NCI-H1092 (cell line): Measurements from ENCODE around the gene ADSL.

Source experiments
- DNase-seq: peaks from one replicate; lab custom pipeline; 2025; lab: John Stamatoyannopoulos, UW

Gene ADSL

DNA sequence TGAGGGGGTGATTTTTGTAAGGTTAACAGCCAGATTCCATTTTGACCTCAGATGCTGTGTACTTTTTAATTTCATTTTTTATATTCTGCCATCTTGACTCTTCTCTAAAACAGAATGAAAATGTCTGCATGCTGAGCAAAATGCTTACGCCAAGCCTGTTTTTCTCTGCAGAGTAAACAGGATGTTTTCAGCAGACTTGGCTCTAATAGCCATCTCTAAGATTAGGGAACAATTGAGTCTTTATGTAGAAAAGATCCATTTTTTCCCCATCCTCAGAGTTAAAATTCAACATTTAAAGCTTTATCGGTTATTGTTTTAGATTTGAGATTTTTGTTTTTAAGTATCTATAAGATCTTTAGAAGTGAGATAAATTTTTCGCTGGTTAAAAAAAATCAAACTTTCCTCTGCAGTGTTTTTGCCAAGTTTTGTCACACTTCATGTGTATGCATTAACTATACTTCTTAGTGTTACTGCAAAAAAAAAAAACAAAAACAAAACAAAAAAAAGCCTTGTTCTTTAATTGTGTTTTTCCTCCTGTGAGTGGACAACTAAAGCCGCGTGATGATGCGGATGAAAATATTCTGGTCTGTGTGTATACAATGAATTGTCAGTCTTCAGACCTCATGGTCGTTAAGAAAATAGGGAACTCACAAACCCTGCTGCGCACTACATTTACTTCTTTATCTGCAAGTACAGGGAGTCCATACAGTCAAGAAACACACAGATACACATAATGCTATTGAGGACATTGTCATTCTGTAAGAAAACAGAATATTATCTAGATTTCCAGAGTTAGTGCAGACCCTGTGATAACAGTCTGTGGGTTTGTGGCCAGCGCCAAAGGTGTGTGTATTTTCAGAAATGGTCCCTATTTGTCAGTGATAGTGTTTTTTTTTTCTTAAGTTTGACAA is 17.5 kb upstream of the ADSL start:
- DNase-seq = no peak

DNA sequence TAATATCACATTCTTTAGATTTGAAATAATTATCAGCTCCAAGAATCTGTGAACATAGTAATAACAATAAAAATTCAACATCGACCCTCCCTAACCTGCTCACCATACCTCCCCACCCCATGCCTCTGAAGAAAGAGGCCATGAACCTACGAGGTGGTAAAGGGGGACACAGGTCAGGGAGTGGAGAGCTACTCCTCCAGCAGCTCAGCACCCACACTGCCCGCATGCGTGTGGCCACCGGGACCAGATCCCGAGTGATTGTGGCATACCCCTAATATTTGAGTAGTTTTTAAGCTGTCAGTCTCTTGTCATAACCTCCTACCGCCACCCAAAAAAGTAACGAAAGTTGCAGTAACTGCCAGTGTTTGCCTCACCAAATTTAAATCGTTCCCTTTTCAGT is 16.8 kb upstream of the ADSL start:
- no peak for DNase-seq

DNA sequence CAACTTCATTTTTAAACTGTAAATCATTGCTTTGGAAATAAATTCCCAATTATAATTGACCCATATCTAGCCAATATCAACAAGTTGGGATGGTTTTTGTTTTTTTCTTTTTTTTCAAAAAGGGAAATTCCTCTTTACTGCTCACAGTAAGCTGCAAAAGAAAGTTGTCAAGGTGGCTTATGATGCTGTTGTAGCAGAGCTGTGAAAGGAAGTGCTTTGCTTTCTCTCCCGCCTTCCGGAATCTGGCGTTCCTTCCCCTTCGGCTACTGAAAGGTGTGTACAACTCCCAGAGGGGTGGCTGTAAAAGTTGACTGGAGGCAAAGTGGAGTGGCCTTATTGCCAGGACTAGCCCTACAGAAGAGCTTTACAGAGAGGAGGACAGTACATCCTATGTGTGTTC is 16.2 kb upstream of the ADSL start:
- no peak for DNase-seq

DNA sequence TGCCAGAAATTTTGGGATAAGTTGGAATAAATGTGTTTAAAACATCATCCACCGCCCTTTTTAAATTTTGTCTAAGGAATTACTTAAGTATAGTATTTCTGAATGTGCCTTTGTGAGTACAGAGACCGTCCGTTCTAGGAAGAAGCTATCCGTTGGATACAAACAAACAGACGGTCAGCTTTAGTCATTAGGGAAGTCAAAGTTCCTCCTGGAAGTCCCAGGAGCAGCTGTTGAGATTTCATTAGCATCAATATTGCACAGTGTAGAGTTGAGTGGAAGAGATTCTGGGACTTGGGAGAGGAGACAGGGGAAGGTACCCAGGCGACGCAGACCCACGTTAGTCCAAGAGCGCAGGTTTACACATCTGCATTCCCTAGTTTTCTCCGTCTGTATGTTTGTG is 15.7 kb upstream of the ADSL start:
- DNase-seq = no peak

DNA sequence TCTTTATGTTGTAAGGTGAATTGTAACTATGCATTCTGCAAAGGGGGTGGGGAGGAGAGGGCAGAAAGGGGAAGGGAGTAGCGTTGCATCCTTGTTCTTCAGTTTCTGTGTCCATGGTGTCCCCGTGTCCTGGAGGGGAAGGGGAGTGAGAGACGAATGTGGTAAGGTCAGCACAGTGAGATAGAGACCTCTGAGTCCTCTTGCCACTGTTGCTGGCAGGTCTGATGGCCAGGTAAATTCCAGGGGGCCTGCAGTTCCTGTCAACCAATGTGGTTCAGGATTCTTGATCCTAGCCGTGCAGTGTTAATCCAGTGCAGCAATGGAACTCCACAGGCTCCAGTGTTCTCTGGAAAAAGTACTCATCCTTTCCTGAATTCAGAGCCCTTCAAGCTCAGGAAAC is 14.6 kb upstream of the ADSL start:
- no peak for DNase-seq

DNA sequence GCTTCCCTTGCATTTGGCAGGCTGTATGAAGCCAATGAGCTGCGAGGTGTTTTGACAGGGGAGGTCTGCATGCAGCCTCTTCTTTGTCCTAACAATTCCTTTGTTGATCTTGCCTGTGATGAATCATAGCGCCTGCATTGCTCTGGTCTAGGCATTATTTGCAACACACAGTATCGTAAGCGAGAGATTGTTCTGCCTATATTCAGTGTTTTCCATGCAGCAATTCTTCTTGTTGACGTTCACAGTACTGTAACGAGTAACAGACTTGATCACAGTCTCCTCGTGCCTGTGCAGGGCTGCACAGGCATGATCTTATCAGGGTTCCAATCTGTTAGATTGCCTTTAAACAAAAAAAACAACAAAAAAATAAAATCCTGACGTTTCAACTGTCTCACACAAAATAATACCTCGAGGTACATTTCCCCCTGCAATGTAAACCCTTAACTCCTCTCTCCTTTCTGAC is 13.9 kb upstream of the ADSL start:
- no peak for DNase-seq

DNA sequence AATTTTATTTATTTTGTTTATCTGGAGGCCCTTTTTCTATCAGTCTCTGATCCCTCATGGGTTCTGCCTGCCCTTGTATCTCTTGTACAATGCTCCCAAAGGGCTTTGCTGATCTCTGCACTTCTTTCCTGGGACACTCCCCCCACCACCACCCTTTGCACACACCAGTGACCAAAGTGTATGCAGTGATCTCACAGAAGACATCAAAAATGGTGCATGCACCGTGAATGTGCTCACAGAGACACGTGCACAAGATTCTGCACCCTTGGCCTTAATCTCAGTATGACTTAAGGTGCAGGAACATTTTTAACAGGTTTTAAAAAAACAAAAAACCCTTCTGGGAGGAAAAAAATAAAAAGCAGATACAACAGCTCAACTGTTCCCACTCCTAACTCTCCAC is 12.2 kb upstream of the ADSL start:
- DNase-seq = no peak

DNA sequence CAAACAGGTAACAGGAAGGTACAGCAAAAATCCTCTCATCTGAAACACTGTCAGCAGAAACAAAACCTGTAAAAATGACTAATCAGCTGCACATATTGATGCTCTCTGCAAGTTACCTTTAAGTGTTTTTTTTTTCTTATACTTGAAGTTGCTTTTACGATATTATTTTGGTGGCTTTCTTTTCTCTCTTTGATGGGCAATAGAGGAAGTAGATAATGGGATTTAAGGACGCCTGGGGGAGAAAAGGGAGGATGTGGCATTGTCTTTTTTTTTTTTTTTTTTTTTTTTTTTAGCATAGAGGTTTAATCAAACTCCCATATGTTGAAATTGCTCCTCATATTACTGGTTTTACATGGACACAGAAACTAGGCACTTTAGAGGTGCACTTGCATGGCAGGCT is 11.4 kb upstream of the ADSL start:
- DNase-seq = no peak

DNA sequence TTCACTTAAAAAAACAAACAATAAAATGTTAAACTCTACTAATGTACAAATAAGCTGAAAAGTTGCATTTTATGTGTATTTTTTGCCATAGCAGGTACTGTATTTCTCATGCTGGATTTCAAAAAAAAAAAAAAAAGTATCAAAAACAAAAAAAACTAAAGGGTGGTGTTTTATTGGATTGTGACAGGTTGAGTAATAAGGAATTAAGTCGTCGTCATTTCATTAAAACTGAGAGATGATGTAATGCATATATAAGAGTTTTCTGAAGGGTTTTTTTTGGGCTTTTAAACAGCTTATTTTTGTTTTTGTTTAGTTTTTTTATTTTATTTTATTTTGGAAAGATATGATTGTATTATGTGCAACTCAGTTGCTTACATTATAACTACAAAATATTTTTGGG is 10.9 kb upstream of the ADSL start:
- no peak for DNase-seq

DNA sequence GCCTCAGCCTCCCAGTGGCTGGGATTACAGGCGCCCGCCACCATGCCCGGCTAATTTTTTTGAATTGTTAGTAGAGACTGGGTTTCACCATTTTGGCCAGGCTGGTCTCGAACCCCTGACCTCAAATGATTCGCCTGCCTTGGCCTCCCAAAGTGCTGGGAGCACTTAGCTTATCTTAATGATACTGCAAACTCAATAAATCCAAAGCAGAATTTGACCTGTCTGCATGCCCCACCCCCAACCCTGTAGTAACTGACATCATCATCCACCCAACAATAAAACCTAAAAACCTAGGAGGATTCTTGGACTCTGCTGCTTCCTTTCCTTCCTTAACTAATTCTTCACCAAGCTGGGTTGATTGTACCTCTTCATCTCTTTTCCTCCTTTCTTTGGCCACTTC is 6.3 kb upstream of the ADSL start:
- DNase-seq = no peak

DNA sequence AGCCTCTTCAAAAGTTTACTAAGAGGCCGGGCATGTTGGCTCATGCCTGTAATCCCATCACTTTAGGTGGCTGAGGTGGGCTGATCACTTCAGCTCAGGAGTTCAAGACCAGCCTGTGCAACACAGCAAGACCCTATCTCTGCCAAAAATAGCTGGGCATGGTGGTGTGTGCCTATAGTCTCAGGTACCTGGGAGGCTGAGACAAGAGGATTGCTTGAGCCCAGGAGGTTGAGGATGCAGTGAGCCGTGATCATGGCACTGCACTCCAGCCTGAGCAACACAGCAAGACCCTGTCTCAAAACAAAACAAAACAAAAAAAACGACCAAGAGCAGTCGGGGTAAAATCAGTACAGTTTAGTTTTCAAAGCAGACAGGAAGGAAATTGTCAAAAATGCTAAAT is 4.7 kb upstream of the ADSL start:
- no peak for DNase-seq

DNA sequence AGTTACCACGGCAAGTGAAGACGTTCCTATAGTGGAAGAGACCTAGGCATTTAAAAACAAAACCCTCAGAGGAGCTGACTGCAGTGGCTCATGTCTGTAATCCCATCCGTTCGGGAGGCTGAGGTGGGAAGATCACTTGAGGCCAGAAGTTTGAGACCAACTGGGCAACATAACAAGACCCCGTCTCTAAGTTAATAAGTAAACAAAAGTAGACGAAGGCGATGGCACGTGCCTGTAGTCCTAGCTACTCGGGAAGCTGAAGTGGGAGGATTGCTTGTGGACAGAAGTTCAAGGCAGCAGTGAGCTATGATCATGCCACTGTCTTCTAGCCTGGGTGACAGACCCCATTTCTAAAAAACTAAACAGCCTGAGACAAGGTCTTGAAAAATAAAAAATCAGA is 3.8 kb upstream of the ADSL start:
- DNase-seq = no peak

DNA sequence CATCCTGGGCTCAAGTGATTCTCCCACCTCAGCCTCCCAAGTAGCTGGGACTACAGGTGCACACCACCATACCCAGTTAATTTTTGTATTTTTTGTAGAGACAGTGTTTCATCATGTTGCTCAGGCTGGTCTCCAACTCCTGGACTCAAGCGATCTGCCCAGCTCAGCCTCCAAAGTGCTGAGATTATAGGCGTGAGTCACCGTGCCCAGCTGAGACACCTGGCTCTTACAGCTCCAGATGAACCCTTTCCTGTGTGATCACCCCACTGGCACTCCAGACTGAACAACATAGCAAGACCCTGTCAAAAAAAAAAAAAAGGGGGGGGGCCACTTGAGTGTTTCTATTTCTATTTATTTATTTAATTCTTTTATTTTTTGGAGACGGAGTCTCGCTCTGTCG is 1.0 kb upstream of the ADSL start:
- DNase-seq = no peak

DNA sequence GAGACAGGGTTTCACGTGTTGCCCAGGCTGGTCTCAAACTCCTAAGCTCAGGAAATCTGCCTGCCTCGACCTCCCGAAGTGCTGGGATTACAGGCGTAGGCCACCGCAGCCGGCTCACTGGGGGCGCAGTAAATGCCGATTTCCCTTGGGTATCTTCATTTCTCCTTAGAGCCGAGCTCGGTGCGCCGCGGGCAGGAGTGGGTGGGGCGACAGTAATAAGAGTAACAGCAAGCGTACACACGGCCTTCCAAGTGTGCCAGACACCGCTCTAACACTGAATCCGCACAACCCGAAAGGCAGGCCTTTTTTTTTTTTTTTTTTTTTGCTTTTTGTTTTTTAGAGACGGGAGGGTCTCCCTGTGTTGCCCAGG is 500 bp upstream of the ADSL start:
- DNase-seq = peak; percentile 39

DNA sequence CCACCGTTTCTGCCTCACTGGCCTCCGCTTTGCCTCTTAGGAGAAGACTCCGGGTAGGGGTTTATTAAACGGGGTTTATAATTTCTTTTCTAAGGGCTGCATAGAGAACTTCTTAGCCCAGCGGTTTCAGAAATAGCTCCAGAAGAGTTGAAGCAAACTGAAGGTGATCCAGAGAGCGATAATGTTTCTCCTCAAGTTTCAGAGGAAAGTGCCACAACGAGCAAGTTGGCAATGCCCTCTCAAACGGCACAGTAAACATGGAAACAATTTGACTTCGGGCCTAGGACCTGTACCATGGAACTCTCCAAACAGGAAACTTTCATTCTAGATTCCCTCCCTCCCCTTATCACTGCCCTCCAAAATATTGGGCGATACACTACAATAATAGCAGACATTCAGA is 1.0 kb downstream of the ADSL start:
- no peak for DNase-seq

DNA sequence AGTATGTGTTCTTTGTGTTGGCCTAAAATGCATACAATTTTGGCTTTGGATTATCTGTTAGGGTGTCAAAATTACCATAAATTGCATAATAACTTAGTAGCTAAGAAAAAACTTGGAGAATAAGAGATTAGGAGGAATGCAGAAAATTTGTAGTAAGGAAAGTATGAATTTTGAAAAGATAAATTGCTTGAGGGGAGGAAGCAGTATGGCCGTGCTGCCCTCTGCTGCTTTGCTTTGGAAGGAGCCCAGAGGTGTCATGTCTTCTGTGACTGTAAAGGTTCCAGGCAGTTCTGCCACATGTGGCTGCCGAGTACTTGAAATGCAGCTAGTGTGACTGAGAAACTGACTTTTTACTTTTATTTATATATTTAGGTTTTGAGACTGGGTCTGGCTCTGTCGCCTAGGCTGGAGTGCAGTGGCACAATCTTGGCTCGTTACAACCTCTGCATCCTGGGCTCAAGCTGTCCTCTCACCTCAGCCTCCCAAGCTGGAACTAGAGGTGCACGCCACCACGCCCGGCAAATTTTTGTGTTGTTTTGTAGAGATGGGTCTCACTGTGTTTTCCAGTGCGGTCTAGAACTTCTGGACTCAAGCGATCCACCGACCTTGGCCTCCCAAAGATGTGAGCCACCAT is 1.8 kb downstream of the ADSL start:
- no peak for DNase-seq

DNA sequence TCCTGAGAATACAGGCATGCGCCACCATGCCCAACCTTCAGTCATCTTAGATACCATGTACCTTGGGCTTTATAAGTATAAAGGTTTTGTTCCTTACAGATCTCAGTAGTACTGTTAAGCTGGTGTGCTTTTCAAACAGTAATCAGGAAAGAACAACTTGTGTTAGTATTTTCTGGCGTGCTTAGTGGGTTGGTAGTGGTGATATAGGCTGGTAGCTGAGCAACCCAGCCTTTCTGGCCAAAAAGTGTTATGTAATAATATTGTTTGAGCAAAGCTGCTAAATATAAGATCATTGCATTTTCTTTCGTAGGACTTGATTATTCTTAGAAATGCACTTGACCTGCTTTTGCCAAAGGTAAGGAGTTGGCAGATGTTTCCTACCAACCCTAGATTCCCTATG is 6.5 kb downstream of the ADSL start:
- DNase-seq = no peak

DNA sequence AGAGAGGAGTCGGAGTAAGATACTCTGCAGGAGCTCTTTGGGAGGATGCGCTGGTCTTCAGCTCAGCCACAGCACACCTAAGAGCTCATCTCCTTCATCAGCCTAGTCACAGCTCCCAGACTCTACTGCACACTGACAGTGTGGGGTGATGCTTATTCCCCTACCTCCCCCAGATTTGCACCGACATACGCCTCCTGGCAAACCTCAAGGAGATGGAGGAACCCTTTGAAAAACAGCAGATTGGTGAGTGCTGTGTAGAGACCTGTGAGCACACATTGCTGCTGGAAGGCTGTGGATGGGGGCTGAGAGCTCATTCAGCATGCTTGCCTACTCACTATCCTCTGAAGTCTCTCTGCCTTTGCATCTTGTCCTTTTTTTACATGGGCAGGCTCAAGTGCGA is 14.8 kb downstream of the ADSL start:
- no peak for DNase-seq

DNA sequence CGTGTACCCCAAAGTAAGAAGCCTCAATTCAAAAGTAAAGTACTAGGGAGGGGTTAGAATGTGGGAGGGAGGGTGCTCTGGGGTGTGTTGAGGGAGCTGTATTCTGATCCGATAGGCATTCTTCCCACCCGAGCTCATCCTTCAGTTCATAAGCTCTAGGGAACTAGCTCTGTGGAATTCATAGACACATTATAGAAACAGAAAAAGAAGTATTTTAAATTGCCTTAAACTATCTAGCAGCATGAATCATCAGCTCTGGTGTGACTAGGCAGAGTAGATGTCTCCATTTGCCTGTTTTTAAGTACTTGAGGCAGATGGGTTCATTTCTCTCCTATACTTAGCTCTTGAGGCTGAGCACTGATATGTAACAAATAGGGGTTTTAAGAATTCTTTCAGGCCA is 16.8 kb downstream of the ADSL start:
- DNase-seq = no peak

DNA sequence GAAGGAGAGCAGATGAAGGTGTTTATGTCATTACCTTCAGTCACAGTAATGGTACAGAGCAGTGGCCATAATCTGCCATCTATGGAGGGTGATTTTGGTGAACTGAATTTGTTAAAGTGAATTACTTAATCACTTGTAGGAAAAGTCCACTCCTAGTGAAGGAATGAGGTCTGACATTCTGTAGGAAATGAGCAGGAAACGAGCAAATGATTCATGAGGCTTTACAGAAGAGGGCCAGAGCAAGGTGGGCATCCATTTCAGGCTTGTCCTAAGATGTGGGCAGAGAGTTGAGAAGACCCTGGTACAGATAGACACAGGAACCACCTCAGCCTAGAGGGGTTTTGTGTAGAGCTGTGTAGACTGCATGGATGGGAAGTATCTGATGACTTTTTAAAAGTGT is 18.1 kb downstream of the ADSL start:
- DNase-seq = no peak

DNA sequence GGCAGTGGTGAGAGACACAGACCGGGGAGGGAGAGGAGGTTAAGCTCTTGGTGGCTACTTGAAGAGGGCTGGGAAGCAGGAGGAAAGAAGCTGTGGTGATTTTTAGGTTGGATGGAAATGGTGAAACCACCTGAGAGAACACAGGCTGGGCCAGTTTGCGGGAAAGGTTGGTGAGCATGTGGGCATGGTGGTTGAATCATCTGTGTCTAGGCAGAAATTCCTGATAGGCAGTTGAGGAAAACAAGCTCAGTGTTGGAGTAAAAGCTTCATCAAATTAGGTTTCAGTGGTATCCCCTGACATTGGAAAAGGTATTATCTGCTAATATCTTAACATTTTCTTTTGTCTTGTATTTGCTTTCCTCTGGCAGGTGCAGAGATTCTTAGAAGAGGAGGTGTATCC is 19.8 kb downstream of the ADSL start:
- DNase-seq = no peak

DNA sequence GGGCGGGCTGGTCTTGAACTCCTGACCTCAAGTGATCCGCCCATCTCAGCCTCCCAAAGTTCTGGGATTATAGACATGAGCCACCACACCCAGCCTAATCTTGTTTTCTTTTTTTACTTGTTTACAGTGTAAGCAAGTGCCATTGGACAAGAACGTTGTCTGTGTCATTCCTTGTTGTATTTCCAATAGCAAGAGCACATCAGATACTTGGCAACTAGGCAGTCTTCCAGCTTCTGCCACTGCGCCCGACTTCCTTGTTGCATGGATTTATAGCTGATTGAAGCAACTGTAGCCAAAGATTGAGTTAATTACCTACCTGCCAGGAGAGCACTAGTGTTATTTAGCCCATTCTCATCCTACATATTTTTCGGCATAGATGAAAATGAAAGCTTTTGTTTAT is 21.0 kb downstream of the ADSL start:
- no peak for DNase-seq

DNA sequence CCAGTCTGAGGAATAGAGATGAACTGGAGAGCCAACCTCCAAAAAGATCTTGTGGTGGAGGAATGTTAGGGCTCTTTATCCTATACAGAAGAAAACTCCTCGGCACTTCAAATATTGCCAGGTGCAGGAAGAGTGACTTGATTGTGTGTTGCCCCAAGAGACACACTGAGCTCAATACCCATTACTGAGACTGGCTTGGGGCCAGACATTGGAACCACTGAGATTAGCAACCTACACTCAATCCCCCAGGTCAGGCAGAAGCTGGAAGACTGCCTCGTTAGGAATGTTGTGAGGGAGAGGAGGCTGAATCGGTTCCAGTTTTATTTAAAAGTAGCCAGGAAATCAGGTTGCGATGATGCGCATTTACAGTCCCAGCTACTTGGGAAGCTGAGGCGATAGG is 21.7 kb downstream of the ADSL start:
- no peak for DNase-seq

DNA sequence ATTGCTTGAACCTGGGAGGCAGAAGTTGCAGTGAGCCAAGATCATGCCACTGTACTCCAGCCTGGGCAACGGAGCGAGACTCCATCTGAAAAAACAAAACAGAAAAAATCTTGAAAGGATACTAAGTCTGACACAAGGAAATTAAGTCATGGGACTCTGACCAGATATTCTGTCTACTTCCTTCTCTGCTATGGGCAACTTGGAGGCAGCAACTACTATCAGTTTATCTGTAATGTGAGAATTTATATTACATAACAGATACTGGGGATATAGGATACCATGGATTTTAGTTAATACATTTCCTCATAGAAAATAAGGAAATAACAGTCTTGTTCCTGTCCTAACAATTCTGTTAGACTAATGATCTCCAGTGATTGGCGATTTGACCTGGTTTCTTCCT is 22.5 kb downstream of the ADSL start:
- no peak for DNase-seq
